ENCODE measurements around the gene ALOX15B.
A peak's percentile ranks its signal among the peaks of the same experiment; 100 is the strongest.
"Not testable (repeated sequence)": the region's sequence is repeated elsewhere in the genome, so short reads cannot be mapped to it uniquely, and the experiment has no call there.

The ALOX15B gene

DNA sequence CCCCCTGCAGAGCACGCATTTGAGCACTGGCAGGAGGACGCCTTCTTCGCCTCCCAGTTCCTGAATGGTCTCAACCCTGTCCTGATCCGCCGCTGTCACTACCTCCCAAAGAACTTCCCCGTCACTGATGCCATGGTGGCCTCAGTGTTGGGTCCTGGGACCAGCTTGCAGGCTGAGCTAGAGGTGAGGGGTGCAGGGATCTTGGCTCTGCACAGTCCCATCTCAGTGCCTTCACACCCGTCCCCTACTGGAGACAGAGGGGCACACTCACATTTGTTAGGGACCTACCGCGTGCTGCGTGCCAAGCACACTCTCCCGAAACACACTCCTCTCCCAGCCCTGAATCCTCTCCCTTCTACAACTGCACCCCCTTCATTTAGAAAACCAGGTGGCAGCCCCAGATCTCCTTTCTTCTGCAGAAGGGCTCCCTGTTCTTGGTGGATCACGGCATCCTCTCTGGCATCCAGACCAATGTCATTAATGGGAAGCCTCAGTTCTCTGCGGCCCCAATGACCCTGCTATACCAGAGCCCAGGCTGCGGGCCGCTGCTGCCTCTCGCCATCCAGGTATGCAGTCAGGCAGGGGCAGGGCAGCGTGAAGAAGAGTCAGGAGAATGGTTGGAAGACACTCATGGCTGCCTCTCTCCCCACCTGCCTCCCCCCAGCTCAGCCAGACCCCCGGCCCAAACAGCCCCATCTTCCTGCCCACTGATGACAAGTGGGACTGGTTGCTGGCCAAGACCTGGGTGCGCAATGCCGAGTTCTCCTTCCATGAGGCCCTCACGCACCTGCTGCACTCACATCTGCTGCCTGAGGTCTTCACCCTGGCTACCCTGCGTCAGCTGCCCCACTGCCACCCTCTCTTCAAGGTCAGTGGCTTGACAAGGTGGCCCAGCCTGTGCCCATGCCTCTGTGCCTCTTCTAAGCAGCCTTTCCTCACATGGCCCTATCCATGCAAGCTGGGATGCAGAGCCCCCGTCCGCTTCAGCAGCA, 6.3 kb downstream of the ALOX15B start:
- DNase-seq: no peak

DNA sequence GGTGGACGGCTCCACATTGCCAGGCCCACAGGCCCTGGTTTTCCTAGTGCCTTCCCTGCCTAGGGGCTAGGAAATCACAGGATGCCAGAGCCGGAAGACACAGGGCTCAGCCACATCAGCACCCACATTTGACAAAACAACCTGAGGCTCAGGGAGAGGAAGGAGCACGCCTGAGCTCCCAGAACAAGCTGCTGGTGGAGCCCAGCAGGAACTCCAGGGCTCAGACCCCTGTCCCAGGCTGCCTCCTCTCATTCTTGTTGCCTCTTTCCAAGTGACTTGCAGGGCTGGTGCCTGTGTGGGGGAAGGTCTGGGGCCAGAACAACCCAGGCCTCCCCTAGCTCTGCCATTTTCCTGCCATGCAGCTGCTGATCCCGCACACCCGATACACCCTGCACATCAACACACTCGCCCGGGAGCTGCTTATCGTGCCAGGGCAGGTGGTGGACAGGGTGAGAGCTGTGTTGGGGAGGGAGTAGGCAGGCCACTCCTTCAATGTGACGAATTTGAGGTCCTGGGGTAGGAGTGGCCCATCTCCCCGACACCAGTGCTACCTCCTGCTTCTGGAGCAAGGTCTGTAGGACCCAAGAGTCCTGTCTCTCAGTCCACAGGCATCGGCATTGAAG, 7.6 kb downstream of the ALOX15B start:
- no peak for DNase-seq

DNA sequence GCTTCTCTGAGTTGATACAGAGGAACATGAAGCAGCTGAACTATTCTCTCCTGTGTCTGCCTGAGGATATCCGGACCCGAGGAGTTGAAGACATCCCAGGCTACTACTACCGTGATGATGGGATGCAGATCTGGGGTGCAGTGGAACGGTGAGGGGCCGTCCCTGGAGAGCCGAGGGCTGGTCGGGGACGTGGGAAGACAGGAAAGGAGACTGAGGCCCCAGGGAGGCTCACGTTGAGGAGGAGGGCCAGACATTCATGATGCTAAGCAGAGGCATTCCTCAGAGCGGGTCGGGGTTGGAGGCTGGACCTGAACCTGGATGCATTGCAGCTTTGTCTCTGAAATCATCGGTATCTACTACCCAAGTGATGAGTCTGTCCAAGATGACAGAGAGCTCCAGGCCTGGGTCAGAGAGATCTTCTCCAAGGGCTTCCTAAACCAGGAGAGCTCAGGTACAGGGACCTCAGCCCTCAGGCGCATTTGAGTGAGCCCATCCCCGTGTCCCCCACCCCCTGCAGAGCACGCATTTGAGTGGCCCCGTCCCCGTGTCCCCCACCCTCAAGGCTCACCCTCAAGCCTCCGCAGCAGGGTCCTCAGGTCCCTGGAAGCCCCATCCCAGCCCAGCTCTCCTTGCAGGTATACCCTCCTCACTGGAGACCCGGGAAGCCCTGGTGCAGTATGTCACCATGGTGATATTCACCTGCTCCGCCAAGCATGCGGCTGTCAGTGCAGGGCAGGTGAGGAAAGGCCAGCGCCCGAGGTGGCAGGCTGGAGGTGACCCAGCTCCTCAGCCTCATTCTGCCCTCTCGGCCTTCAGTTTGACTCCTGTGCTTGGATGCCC, 8.3 kb downstream of the ALOX15B start:
- DNase-seq: no peak

DNA sequence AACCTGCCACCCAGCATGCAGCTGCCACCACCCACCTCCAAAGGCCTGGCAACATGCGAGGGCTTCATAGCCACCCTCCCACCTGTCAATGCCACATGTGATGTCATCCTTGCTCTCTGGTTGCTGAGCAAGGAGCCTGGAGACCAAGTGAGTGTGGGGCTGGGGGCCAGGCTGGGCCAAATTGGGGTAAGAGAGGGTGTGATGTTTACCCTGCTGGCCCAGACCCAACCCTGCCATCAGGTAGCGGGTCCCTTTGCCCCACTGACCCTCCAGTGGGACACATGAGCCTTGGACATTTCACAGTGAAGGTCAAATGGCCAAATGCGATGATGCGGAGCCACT, 8.9 kb downstream of the ALOX15B start:
- no peak for DNase-seq

DNA sequence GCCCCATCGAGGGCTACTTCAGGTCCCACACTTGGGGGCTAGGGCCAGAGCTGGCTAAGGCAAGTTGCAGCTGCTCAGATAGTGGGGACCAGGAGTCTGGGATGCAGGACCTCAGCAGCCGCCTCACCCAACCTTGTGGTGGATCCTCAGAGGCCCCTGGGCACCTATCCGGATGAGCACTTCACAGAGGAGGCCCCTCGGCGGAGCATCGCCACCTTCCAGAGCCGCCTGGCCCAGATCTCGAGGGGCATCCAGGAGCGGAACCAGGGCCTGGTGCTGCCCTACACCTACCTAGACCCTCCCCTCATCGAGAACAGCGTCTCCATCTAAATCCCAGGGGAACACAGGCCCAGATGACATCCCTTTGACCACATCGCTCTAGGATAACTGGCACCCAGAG, 9.4 kb downstream of the ALOX15B start:
- no peak for DNase-seq

DNA sequence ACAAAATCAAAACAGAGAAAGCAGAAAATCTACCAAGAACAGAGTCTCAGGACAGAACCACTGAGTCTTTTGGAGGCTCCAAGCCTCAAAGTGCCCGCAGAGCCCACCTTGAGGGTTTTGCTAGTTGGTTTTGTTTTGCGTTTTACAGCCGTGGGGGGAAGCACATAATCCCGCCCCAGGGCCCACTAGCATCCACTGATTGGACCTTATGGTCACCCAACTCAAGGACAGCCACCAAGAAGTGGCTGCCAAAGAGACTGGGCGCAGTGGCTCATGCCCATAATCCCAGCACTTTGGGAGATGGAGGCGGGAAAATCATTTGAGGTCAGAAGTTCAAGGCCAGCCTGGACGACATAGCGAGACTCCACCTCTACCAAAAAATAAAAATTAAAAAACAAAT, 9.9 kb downstream of the ALOX15B start:
- DNase-seq: no peak

DNA sequence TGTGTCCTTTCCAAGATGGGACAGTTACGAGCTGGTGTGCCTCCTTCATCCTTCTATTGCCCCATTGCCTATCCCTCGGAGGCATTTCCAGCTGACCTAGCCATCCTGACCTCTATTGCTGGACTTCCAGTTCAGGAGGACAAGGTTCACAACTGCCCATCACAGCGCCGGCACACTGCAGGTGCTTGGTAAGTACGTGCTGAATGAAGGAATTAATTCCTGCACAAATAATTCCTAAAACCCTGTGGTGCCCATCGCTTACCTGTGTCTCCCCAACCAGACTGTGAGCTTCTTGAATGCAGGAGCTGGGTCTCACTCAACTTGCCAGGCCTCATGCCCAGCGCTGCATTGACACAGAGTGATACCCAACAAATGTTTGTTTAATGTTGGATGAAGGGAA, 13.0 kb downstream of the ALOX15B start:
- DNase-seq: no peak

DNA sequence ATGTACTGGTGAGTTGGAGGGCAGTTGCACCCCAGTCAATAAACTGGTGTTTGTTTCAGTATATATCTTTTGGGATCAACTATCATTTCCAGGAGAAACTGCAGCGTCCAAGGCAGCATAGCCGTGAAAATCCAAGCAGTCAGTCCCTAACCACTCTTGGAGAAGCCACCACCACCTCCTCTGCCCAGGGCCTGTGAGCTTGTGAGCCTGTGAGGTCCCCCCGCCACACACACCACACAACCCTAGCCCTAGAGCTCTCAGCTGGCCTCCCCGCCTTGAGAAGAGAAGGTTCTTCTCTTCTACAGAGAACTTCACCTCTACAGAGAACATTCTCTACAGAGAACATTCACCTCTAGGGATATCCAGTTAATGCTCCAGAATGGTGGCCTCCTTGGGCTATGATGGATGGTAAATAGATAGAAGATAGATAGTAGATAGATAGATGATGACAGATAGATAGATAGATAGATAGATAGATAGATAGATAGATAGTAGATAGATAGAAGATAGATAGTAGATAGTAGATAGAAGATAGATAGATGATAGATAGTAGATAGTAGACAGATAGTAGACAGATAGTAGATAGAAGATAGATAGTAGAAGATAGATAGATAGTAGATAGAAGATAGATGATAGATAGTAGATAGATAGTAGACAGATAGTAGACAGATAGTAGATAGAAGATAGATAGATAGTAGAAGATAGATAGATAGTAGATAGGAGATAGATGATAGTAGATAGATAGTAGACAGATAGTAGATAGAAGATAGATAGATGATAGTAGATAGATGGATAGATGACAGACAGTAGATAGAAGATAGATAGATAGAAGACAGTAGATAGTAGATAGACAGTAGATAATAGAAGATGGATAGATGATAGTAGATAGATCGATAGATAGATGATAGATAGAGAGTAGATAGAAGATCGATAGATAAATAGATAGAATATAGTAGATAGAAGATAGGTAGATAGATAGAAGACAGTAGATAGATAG, 13.7 kb downstream of the ALOX15B start:
- no peak for DNase-seq

DNA sequence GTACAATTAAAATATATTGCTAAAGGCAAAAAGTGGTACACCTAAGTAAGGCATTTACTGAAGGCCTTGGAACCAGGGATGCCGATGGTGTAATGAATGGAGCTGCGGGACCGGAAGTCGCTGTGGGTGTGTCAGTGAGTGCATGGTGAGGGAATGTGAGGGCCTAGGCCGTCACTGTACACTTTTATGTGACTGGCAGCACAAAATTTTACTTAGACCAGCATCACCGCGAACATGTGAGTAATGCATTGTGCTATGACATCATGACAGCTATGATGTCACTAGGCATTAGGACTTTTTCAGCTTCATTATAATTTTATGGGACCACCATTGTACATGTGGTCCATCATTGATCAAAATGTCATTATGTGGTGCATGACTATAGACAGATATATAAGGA, 14.7 kb downstream of the ALOX15B start:
- no peak for DNase-seq

DNA sequence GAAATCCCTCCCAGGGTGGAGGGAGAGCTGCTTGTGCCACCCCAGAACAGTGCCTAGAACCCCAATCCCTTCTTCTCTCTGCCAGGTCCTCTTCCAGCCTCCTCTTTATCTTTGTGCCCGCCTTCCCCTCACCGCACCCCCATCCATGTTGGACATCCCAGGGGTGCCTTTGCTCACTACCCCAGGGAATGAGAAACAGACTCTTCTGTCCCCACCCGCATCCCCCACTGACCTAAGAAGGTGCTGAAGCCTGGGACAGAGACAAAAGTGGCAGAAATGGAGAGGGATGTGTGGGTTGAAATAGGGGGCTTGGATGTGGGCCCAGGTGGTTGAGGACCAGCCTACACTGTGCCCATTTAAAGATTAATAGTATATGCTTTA, 17.0 kb downstream of the ALOX15B start:
- DNase-seq: no peak

DNA sequence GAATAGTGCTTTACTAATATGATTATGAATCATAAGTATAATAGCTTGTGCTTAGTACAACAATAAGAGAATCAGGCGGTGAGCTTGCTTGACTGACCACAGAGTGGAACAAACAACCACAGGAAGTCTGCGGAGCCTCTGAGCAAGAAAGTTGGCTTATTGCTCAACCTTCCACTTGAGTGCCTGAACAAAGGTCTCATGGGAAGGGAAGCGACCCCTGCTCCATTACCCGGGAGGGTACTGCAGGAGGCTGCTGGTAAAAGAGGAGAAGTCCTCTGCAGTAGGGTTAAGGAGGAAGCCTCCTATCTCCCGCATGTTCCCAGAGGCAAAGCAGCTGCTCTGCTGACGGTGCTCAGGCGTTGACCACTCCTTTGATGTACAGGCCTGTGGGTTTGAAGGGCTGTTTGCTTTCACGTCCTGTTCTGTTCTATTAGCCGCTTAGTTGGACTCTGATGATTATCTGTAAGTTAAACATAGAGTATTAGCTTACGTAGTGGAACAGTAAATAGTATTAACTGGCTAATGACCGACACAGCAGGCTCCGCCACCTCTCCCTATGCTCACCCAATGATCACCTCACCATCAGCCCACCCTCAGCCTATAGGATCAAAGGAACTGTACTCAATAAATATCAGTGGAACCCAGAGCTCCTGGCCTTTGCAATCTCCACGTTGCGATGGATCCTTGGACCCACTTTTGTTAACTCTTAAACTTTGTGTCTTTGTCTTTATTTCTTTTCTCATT, 17.5 kb downstream of the ALOX15B start:
- peak; percentile 32 to 63 for DNase-seq

DNA sequence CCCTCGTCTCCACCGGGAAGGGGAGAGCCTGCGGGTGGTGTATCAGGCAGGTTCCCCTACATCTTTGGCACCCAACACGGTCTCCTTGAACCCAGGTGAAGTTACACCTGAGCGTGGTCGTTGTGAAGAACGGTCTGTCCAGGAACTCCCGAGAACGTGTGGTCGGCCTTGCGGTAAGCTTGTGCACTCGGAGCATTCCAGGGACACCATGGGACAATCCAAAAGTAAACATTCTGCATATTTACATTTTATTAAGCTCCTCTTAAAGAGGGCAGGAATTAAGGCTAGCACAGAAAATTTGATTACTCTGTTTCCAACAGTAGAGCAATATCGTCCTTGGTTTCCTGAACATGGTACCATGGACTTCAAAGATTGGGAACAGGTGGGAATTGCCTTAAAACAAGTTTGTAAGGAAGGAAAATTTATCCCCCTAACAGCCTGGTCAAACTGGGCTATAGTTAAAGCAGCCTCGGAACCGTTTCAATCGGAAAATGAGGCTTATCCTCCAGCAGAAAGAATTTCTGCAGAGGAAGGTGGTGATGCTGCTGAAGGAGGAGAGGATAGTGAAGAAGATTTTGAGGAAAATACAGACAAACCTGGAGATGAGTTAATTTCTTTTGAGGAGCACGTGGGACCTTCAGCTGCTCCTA, 18.2 kb downstream of the ALOX15B start:
- no peak for DNase-seq

DNA sequence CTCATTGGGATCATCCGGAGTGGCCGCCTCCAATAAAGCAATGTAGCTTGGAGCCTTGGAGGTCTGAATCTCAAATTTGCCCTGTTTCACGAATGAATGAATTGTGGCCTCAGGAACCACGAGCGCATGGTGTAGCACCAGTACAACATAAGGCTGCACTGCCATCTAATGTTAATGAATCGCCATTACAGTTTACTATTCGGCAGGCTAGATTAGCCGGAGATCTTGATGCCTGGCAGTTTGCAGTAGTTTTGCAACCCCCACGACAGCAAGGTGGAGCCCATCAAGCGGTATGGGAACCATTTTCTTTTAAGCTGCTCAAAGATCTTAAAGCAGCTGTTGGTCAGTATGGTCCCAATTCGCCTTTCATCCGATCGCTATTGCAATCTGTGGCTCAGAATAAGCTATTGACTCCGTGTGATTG, 18.8 kb downstream of the ALOX15B start:
- DNase-seq: peak; percentile 68 to 84

DNA sequence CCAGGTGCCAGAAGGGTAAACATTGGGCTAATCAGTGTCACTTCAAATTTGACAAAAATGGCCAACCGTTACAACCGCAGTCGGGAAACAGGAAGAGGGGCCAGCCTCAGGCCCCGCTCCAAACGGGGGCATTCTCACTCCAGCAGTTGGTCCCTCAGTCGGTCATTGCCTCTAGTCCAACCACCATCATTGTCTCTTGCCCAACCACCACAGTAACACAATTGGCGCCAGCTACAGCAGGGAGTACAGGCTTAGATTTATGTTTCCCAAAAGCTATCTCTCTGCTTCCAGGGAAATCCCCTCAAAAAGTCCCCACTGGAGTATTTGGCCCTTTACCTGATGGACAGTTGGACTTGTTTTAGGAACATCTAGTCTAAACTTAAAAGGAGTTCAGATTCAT, 20.3 kb downstream of the ALOX15B start:
- no peak for DNase-seq

DNA sequence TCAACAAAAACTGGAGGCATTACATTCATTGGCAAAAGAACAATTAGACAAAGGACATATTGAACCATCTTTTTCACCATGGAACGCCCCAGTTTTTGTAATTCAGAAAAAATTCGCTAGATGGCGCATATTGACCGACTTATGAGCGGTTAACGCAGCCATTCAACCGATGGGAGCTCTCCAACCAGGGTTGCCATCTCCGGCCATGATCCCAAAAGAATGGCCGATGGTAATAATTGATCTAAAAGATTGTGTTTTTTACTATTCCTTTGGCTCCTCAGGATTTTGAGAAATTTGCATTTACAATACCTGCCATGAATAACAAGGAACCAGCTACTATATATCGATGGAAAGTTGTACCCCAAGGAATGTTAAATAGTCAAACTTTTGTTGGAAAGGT, 21.4 kb downstream of the ALOX15B start:
- peak; percentile 68 to 83 for DNase-seq

DNA sequence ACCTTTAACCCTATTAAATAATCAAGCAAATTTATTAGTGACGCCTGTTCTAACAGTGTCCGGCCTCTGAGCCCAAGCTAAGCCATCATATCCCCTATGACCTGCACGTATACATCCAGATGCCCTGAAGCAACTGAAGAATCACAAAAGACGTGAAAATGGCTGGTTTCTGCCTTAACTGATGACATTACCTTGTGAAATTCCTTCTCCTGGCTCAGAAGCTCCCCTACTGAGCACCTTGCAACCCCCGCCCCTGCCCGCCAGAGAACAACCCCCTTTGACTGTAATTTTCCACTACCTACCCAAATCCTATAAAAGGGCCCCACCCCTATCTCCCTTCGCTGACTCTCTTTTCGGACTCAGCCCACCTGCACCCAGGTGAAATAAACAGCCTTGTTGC, 23.0 kb downstream of the ALOX15B start:
- DNase-seq: not testable (repeated sequence)

DNA sequence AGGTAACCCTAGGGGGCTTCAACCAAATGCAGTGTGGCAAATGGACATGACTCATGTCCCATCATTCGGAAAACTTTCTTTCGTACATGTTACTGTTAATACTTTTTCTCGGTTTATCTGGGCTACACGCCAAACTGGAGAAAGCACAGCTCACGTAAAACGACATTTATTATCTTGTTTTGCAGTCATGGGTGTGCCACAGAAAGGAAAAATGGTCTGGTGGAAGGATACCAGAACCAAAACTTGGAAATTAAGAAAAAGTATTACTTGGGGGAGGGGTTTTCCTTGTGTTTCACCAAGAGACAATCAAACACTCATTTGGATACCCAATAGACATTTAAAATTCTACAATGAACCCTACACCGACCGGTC, 23.6 kb downstream of the ALOX15B start:
- DNase-seq: no peak

DNA sequence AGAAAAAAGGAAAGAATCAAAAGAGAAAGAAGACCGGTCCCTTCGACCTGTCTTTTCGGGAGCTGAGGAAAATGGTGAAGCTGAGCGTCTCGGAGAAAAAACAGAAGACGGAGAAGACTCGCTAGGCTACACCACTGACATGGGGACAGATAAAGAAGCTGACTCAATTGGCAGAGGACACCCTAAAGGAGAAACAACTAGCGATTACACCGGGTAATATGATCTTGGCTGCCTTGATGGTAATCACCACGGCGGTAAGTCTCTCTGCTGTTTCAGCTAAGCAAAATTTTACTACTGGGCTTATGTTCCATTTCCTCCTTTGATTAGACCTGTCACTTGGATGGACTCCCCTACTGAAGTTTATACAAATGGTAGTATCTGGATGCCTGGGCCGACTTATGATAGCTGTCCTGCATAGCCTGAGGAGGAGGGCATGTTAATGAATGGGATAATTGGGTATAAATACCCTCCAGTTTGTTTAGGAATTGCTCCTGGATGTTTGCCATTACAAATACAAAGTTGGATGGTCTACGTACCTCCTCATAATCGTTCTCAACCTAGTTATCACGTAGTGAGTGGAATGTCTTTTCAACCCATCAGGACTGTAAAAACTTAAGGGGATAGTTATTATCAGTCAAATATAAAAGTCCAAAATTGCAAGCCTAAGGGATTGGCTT, 24.1 kb downstream of the ALOX15B start:
- DNase-seq: no peak

DNA sequence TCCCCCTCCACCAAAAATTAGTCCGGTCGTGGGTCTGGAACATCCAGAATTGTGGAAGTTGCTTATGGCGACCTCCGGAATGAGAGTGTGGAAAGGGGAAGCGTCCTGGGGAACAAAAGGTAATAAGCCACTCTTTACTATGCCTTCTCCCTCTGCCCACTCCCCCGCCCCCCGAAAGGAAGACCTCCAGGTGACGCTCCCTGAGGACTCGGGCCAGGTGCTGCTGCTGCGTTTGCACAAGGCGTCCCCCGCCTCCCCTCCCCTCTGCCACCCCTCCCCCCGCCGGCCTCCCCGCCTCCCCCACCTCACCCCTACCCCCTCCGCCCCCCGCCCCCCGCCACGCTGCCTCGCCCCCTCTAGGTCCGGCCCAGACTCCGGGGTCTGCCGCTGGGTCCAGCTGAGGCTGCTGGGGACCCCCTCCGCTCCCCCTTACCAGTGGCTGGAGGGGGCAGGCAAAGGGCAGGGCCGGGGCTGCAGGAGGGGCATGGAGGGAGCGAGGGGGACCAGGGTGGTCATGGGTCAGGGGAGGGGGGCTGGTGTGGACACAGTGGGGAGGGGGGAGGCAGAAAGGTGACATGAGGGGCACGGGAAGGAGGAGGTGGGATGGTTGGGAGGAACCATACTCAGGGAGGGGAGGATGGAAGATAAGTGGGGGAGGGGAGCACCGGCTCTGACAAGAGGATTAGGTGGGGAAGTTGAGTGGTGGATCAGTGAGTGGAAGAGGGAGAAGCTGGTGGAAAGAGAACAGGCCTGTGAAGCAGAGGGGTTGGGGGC, 25.1 kb downstream of the ALOX15B start:
- no peak for DNase-seq

All from CD4-positive, alpha-beta T cell treated with Interleukin-4 for 1 hour (primary cell).